HepG2 (cell line): ENCODE measurements around the gene NXPE3. TPM values are rescaled to one million over a fixed set of nuclear protein-coding genes. Genes with fewer than 3 reads are reported as not detected.

ENCODE experiments used
- EP300 ChIP-seq, 3 experiments: sonication (generic) in 1 of 3; formaldehyde crosslinking in 1 of 3; IDR thresholded peaks; 2 replicates each; pipeline versions ENCODE4 v1.5.1 to v1.6.1; 2011 to 2020; ENCODE audit warnings: low read depth in 2 of 3, low read length in 2 of 3, borderline replicate concordance in 1 of 3, improper control_type of control experiment in 1 of 3, mild to moderate bottlenecking in 1 of 3, missing genetic modification reagents in 1 of 3, moderate library complexity in 1 of 3
- HOXA3 ChIP-seq: sonication (generic); formaldehyde crosslinking; IDR thresholded peaks from 2 replicates; pipeline ENCODE4 v1.5.0; 2020; ENCODE audit warnings: missing genetic modification reagents
- KLF6 ChIP-seq: IDR thresholded peaks from 2 replicates; pipeline ENCODE4 v1.8.0; 2016; ENCODE audit warnings: missing biosample characterization, missing genetic modification reagents
- NRL ChIP-seq: sonication (generic); formaldehyde crosslinking; IDR thresholded peaks from 2 replicates; pipeline ENCODE4 v1.5.0; 2020; ENCODE audit warnings: missing genetic modification reagents, mild to moderate bottlenecking, moderate library complexity, borderline replicate concordance
- SAP130 ChIP-seq: IDR thresholded peaks from 2 replicates; pipeline ENCODE4 v1.6.1; 2016; ENCODE audit warnings: low read depth
- SP4 ChIP-seq: sonication (generic); formaldehyde crosslinking; IDR thresholded peaks from 2 replicates; pipeline ENCODE4 v1.8.1; 2023; ENCODE audit warnings: mild to moderate bottlenecking, missing genetic modification reagents
- ZFP36L2 ChIP-seq: sonication (generic); formaldehyde crosslinking; IDR thresholded peaks from 2 replicates; pipeline ENCODE4 v1.4.0; 2020; ENCODE audit warnings: missing genetic modification reagents
- ZNF232 ChIP-seq: sonication (generic); formaldehyde crosslinking; IDR thresholded peaks from 2 replicates; pipeline ENCODE4 v1.4.0; 2020; ENCODE audit warnings: missing genetic modification reagents, borderline replicate concordance
- ZNF260 ChIP-seq: sonication (generic); formaldehyde crosslinking; IDR thresholded peaks from 2 replicates; pipeline ENCODE4 v1.4.0; 2020; ENCODE audit warnings: missing genetic modification reagents, low read depth, mild to moderate bottlenecking, borderline replicate concordance
- ZNF34 ChIP-seq: sonication (generic); formaldehyde crosslinking; IDR thresholded peaks from 2 replicates; pipeline ENCODE4 v1.4.0; 2020; ENCODE audit warnings: mild to moderate bottlenecking, missing genetic modification reagents, borderline replicate concordance
- ZNF557 ChIP-seq: sonication (generic); formaldehyde crosslinking; IDR thresholded peaks from 2 replicates; pipeline ENCODE4 v1.4.0; 2020; ENCODE audit warnings: missing genetic modification reagents
- ZNF841 ChIP-seq: sonication (generic); formaldehyde crosslinking; IDR thresholded peaks from 2 replicates; pipeline ENCODE4 v1.8.1; 2023; ENCODE audit warnings: missing genetic modification reagents, borderline replicate concordance
- ZSCAN29 ChIP-seq: sonication (generic); formaldehyde crosslinking; conservative IDR thresholded peaks from 2 replicates; pipeline ENCODE4 v1.4.0; 2020; ENCODE audit warnings: mild to moderate bottlenecking, missing genetic modification reagents
- polyA plus RNA-seq, 8 experiments: library from polyadenylated mRNA; depleted of rRNA in 3 of 8; stranded (reverse) in 7 of 8; unstranded in 1 of 8; fragments of >200 nt; fragmentation: Illumina TruSeq in 4 of 8; extraction: Trizol in 4 of 8; gene quantifications; 2 replicates each; pipeline versions ENCODE4 v1.2.1 to v1.2.3, GENCODE V29; 2011 to 2016; ENCODE audit warnings: low read depth in 4 of 8, missing spikeins in 1 of 8, mixed read lengths in 1 of 8; ENCODE audit not compliant: insufficient read depth in 1 of 8
- total RNA-seq, 5 experiments: library from RNA; depleted of rRNA; stranded (reverse); fragments of >200 nt; fragmentation: Illumina TruSeq; extraction: Trizol; gene quantifications; 2 replicates each; pipeline ENCODE4 v1.2.3, GENCODE V29; 2016; ENCODE audit warnings: low read depth in 1 of 5
- TF ChIP-seq, protein P1 (sequence below): sonication (generic); formaldehyde crosslinking; IDR thresholded peaks from 2 replicates; pipeline ENCODE4 v1.4.0; 2020; ENCODE audit warnings: mild to moderate bottlenecking, missing genetic modification reagents, borderline replicate concordance
- TF ChIP-seq, protein P2 (sequence below): sonication (generic); formaldehyde crosslinking; IDR thresholded peaks from 2 replicates; pipeline ENCODE4 v1.8.0; 2022; ENCODE audit warnings: mild to moderate bottlenecking, missing genetic modification reagents, moderate library complexity
- TF ChIP-seq, protein P3 (sequence below): sonication (generic); formaldehyde crosslinking; IDR thresholded peaks from 2 replicates; pipeline ENCODE4 v1.5.1; 2020; ENCODE audit warnings: missing genetic modification reagents, mild to moderate bottlenecking, borderline replicate concordance
- TF ChIP-seq, protein P4 (sequence below), 2 experiments: sonication (generic) in 1 of 2; formaldehyde crosslinking in 1 of 2; IDR thresholded peaks; 2 replicates each; pipeline versions ENCODE4 v1.4.0 to v1.6.1; 2018 to 2020; ENCODE audit warnings: missing genetic modification reagents in 2 of 2, borderline replicate concordance in 1 of 2, low read depth in 1 of 2, mild to moderate bottlenecking in 1 of 2, missing biosample characterization in 1 of 2
- TF ChIP-seq, protein P5 (sequence below): sonication (generic); formaldehyde crosslinking; IDR thresholded peaks from 2 replicates; pipeline ENCODE4 v1.5.0; 2020; ENCODE audit warnings: mild to moderate bottlenecking, missing genetic modification reagents, borderline replicate concordance

The NXPE3 gene
- total and polyA plus RNA-seq, 2 of the 13 experiments (the other 11 are each of a cell fraction or from before 2014, with no cell fraction given): 3.5 to 4.7 TPM

DNA sequence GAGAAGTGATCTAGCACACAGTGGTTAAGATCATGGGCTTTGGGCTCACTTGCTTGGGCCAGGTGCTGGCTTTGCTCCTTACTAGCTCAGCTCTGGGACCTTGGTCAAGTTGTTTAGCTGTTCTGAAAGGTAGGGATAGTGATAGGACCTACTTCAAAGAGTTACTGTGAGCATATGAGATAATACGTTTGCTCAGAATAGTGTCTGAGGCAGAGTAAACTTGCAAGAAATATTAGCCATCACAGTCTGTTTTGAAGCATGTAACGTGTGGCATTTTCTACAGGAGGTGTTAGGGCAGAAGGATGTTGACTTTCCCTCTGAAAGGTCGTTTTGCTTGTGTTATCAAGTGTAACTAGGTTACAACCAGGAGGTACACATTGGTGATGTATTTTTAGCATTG, 35.8 kb downstream of the NXPE3 start (continued):
- TF ChIP-seq, protein P1, sequence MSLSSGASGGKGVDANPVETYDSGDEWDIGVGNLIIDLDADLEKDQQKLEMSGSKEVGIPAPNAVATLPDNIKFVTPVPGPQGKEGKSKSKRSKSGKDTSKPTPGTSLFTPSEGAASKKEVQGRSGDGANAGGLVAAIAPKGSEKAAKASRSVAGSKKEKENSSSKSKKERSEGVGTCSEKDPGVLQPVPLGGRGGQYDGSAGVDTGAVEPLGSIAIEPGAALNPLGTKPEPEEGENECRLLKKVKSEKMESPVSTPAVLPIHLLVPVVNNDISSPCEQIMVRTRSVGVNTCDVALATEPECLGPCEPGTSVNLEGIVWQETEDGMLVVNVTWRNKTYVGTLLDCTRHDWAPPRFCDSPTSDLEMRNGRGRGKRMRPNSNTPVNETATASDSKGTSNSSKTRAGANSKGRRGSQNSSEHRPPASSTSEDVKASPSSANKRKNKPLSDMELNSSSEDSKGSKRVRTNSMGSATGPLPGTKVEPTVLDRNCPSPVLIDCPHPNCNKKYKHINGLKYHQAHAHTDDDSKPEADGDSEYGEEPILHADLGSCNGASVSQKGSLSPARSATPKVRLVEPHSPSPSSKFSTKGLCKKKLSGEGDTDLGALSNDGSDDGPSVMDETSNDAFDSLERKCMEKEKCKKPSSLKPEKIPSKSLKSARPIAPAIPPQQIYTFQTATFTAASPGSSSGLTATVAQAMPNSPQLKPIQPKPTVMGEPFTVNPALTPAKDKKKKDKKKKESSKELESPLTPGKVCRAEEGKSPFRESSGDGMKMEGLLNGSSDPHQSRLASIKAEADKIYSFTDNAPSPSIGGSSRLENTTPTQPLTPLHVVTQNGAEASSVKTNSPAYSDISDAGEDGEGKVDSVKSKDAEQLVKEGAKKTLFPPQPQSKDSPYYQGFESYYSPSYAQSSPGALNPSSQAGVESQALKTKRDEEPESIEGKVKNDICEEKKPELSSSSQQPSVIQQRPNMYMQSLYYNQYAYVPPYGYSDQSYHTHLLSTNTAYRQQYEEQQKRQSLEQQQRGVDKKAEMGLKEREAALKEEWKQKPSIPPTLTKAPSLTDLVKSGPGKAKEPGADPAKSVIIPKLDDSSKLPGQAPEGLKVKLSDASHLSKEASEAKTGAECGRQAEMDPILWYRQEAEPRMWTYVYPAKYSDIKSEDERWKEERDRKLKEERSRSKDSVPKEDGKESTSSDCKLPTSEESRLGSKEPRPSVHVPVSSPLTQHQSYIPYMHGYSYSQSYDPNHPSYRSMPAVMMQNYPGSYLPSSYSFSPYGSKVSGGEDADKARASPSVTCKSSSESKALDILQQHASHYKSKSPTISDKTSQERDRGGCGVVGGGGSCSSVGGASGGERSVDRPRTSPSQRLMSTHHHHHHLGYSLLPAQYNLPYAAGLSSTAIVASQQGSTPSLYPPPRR (CRISPR knock-in tag): no peak
- TF ChIP-seq ZSCAN29 (CRISPR knock-in tag): no peak
- TF ChIP-seq NRL: no peak
- TF ChIP-seq, protein P2, sequence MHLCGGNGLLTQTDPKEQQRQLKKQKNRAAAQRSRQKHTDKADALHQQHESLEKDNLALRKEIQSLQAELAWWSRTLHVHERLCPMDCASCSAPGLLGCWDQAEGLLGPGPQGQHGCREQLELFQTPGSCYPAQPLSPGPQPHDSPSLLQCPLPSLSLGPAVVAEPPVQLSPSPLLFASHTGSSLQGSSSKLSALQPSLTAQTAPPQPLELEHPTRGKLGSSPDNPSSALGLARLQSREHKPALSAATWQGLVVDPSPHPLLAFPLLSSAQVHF (CRISPR knock-in tag): no peak
- TF ChIP-seq EP300 (IDR thresholded peaks at IDR 0.05; ENCODE audit: low read depth in 2 of 2, low read length in 2 of 2): peak in 1 of 2 experiments; percentile 40; a peak in 1 of 4 replicates
- TF ChIP-seq EP300 (CRISPR knock-in tag; IDR thresholded peaks at IDR 0.05; ENCODE audit: borderline replicate concordance): no peak
- TF ChIP-seq ZFP36L2 (CRISPR knock-in tag): no peak
- TF ChIP-seq SAP130 (CRISPR knock-in tag): peak; percentile 61
- no peak for TF ChIP-seq HOXA3 (CRISPR knock-in tag)
- TF ChIP-seq ZNF841: no peak
- TF ChIP-seq ZNF232 (CRISPR knock-in tag): no peak
- TF ChIP-seq, protein P3, sequence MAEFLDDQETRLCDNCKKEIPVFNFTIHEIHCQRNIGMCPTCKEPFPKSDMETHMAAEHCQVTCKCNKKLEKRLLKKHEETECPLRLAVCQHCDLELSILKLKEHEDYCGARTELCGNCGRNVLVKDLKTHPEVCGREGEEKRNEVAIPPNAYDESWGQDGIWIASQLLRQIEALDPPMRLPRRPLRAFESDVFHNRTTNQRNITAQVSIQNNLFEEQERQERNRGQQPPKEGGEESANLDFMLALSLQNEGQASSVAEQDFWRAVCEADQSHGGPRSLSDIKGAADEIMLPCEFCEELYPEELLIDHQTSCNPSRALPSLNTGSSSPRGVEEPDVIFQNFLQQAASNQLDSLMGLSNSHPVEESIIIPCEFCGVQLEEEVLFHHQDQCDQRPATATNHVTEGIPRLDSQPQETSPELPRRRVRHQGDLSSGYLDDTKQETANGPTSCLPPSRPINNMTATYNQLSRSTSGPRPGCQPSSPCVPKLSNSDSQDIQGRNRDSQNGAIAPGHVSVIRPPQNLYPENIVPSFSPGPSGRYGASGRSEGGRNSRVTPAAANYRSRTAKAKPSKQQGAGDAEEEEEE (CRISPR knock-in tag): no peak
- no peak for TF ChIP-seq SP4 (CRISPR knock-in tag)
- TF ChIP-seq, protein P4, sequence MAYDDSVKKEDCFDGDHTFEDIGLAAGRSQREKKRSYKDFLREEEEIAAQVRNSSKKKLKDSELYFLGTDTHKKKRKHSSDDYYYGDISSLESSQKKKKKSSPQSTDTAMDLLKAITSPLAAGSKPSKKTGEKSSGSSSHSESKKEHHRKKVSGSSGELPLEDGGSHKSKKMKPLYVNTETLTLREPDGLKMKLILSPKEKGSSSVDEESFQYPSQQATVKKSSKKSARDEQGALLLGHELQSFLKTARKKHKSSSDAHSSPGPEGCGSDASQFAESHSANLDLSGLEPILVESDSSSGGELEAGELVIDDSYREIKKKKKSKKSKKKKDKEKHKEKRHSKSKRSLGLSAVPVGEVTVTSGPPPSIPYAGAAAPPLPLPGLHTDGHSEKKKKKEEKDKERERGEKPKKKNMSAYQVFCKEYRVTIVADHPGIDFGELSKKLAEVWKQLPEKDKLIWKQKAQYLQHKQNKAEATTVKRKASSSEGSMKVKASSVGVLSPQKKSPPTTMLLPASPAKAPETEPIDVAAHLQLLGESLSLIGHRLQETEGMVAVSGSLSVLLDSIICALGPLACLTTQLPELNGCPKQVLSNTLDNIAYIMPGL (CRISPR knock-in tag; IDR thresholded peaks at IDR 0.05; ENCODE audit: borderline replicate concordance in 1 of 2, low read depth in 1 of 2): 0 out of 4 replicates have a peak, but pooled peaks of 1 of the 2 experiments have one; percentile 25
- no peak for TF ChIP-seq ZNF260 (CRISPR knock-in tag)
- no peak for TF ChIP-seq KLF6 (CRISPR knock-in tag)
- no peak for TF ChIP-seq ZNF557 (CRISPR knock-in tag)
- TF ChIP-seq ZNF34 (CRISPR knock-in tag): no peak
- TF ChIP-seq, protein P5, sequence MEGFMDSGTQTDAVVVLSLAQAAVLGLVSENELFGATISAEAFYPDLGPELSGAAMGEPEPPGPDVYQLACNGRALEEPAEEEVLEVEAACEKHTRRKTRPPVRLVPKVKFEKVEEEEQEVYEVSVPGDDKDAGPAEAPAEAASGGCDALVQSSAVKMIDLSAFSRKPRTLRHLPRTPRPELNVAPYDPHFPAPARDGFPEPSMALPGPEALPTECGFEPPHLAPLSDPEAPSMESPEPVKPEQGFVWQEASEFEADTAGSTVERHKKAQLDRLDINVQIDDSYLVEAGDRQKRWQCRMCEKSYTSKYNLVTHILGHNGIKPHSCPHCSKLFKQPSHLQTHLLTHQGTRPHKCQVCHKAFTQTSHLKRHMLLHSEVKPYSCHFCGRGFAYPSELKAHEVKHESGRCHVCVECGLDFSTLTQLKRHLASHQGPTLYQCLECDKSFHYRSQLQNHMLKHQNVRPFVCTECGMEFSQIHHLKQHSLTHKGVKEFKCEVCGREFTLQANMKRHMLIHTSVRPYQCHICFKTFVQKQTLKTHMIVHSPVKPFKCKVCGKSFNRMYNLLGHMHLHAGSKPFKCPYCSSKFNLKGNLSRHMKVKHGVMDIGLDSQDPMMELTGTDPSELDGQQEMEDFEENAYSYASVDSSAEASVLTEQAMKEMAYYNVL (CRISPR knock-in tag): no peak
